ENCODE data around the gene ZNF202.

Gene ZNF202

DNA sequence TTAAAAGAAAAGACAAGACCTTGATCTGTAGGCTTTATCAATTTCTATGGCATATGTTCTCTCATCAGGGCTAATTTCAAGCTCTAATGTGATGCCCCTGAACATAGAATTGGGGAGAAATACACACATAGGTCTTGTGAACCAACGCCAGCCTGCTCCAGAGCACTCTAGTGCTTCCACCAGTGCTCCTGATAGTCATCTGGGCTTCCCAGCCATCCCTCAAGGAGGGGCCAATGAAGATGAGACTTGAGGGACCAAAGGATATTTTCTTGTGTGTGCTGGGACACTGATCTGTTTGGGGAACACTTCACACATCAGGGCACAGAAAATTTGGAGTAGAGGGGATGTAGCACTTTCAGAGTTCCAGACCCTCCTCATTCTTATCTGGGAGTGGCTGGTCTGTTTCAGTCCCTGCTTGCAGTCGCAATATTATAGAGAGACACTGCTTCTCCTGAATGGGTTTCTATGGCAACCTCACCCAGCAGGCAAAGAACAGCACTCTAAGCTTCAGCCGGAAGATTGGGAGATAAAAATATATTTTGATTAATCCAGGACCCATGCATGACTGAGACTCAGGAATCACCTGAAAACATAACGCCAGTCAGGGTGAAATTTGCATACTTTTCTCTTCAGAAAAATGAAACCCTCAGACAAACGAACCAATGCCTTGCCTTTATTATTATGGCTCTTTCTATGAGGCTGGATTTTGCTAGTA, 58.6 kb downstream of the ZNF202 start:
- DNase-seq (ENCODE audit: low read depth in 3 of 3): no peak

DNA sequence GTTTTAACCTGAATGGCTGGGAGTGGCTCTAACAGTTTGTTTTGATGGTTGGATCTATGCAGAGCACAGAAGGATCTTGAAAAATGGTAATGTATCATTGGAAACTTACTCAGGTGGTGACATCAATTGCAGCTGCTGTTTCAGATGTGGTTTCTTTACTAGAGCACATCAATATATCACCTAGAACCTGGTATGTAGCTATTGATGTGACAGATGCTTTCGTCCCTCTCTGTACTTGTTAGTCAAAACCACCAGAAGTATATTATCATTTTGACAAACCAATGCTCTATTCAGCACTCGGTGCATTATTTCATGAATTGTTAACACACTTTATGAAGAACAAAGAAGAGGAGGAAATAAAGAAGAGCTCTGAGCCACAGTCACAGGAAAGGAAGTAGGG, 60.4 kb downstream of the ZNF202 start:
- DNase-seq (ENCODE audit: low read depth in 3 of 3): no peak

DNA sequence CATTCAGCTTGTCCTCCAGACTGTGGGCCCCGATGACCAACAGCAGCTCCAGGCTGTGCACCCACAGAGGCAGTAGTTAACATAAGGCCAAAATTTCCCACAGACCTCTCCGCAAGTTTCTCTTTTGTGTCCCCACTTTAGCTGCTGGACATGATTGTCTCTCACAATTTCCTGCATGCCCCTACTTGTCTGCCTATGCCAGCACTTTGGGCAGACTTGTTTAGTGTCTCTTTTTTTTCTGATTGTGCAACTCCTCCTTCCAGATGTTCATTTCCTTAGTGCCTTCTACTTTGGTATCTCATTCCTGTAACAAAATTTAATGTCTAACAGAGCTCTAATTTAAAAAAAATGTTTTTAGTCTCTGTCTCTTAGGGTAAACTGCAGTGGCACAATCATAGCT, 63.2 kb downstream of the ZNF202 start:
- DNase-seq (ENCODE audit: low read depth in 3 of 3): no peak

DNA sequence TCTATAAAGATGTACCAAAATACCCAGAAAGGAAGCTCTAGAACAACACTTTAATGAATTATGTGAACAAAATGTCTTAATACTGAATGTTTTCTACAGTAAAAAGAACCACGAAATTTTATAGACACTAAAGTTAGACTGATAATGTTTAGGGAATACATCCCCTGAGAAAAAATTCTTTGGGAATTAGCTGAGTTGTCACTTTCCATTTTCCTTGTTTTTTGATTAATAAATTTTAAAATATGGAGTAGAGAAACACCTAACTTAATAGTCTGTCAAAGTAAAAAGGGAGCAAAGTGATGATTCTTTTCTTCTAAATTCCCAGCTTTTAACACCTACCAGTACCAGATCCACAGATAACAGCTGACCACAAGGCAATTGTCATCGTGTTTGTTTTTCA, 64.0 kb downstream of the ZNF202 start:
- no peak for DNase-seq (ENCODE audit: low read depth in 3 of 3)

DNA sequence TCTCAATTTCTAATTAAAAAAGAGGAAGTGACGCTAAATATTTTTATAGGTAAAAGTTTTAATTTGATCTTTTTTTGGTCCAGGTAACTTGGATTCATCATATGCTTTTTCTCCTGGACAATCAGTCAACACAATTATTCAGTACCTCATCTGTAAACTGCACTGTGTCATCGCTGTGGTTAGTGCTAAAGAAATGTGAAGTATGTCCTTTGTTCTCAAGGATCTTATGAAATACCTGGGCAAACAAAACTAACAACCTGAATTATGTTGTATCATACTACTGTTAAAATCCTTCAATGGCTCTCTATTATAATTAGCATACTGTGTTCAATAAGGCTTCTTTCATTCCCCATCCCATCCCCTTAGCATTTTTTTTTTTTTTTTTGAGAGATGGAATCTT, 67.2 kb downstream of the ZNF202 start:
- DNase-seq (ENCODE audit: low read depth in 3 of 3): no peak
